ENCODE measurements around the gene LY6G6C. TPM values are rescaled to one million over a fixed set of nuclear protein-coding genes. Genes with fewer than 3 reads are reported as not detected.

The LY6G6C gene, protein sequence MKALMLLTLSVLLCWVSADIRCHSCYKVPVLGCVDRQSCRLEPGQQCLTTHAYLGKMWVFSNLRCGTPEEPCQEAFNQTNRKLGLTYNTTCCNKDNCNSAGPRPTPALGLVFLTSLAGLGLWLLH
- under 1 TPM in 1 of 9 donors, not detected in 8; 0.27 TPM for total RNA-seq
- not detected for polyA plus RNA-seq
- long read RNA-seq, donor 1 = 0 reads
- long read RNA-seq, donor 2 = 0 reads
- long read RNA-seq, donor 3 = 0 reads

DNA sequence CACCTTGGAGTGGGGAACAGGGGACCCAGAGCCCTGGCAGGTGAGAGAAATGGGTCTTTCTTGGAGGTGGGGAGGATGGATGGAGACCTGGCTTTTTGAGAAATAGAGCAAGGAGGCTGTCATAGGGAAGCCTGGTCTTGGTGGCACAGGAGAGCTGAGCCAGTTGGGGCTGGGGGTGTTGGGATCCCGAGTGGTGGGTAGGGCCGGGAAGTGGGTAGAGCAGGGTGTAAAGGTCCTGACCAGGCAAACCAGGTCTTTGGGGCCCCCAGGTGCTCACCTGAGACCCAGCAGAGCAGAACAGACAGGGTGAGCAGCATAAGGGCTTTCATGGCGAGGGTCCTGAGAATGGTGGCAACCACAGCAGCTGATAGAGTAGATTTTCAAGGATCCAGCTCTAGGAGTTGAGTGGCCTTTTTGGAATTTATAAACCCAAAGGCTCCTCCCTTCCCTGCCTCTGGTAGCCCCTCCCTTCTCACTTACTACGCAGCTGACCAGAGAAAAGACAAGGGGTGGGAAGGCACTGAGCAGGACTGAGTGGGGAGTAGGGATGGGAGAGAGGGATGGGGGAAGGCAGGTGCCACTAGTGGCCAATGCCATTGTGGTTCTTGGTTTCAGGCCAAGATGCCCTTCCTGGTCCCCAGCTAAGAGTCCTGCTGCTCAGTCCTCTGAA lies at the start of gene LY6G6C:
TSS of gene LY6G6C (minus strand) at position 396 of the 670 bp plus-strand sequence. CDS start at position 329, 67 bp downstream.
- H3K9me3 ChIP-seq = no peaks in the 10 kb centered on the region

GRCh38 chr6:31770860-31771259 lies 49.3 kb upstream of the LY6G6C start:
- peaks cover 0 to 3% (median 0%) of the 10 kb centered on the region in 9 donors for H3K36me3 ChIP-seq
- intact Hi-C loops (cut with DNase I) = loop anchor here in 4 of 10 donors (2.0 to 10.0 kb wide), 3 partner anchors 28 to 64 kb away; no protein-coding TSS in a partner anchor
- H3K4me3 ChIP-seq = no peak overlapping the region
- no peak for TF ChIP-seq POLR2A (IDR thresholded peaks at IDR 0.05)
- TF ChIP-seq CTCF (IDR thresholded peaks at IDR 0.05) = no peak
- ATAC-seq = no peak
- DNase-seq = no peak
- H3K4me1 ChIP-seq = peaks cover 0 to 41% (median 0%) of the 10 kb centered on the region in 12 donors
- H3K27ac ChIP-seq = no peak overlapping the region
- H3K27me3 ChIP-seq = no peaks in the 10 kb centered on the region
- WGBS, 4 donors = 89 to 96% (median 92%) methylated on average over 2 of the region's 2 CpGs
- H3K9me3 ChIP-seq = no peaks in the 10 kb centered on the region

More for the DNA sequence above, at the start of gene LY6G6C:
- Histone ChIP-seq H3K36me3 (peaks cover 0 to 11% (median 6%) of the 10 kb centered on the region in 9 donors), H3K27ac (no peak within 1 kb of the TSS), H3K4me1 (peaks cover 0 to 10% (median 0%) of the 10 kb centered on the region in 12 donors), H3K4me3 (no peak within 1 kb of the TSS), H3K27me3 (no peaks in the 10 kb centered on the region)
- TF ChIP-seq CTCF (IDR thresholded peaks at IDR 0.05) = no peak
- TF ChIP-seq POLR2A (IDR thresholded peaks at IDR 0.05) = no peak
- WGBS, 4 donors = 84 to 93% (median 89%) methylated on average over 4 of the region's 4 CpGs
- DNase-seq (peak in 1 of 5 donors; percentile 18), ATAC-seq (no peak)
- intact Hi-C loops (cut with DNase I) = no loop called here

- intact Hi-C loops (cut with DNase I) = loop anchor here in 8 of 10 donors (2.0 to 10.0 kb wide), 7 partner anchors 27 to 88 kb away; partner anchors contain the start of genes DDAH2 (in 2 of the 8) and LY6G5C (in 2 of the 8)
Measured at GRCh38 chr6:31769684-31770371, 48.3 kb upstream of the LY6G6C start.

More at GRCh38 chr6:31769684-31770371, 48.3 kb upstream of the LY6G6C start:
- Histone ChIP-seq H3K4me1 (peaks cover 0 to 41% (median 0%) of the 10 kb centered on the region in 12 donors), H3K36me3 (peaks cover 0 to 3% (median 0%) of the 10 kb centered on the region in 9 donors), H3K4me3 (no peak overlapping the region), H3K27me3 (no peaks in the 10 kb centered on the region), H3K27ac (no peak overlapping the region), H3K9me3 (no peaks in the 10 kb centered on the region)
- WGBS, 4 donors = 60 to 64% (median 62%) methylated on average over 12 of the region's 12 CpGs
- TF ChIP-seq CTCF (IDR thresholded peaks at IDR 0.05) (peak; percentile 56 to 86 (median 68)), POLR2A (IDR thresholded peaks at IDR 0.05) (no peak)
- DNase-seq (peak; percentile 54 to 87 (median 67)), ATAC-seq (peak in 3 of 4 donors; percentile 61 to 71 (median 67))
